ENCODE results near the gene MRPL40.

The MRPL40 gene

GRCh38 chr22:19393704-19394103 is 38.6 kb upstream of the MRPL40 start:
- no peak for DNase-seq (ENCODE audit: extremely low read depth, low read depth)
- H3K4me3 ChIP-seq (replicated peaks; ENCODE audit: low read depth, low read length): no peak overlapping the region
- TF ChIP-seq CTCF (IDR thresholded peaks at IDR 0.05; ENCODE audit: low read depth, low read length, missing control alignments): no peak

- no peak for DNase-seq (ENCODE audit: extremely low read depth, low read depth)
- TF ChIP-seq CTCF (IDR thresholded peaks at IDR 0.05; ENCODE audit: low read depth, low read length, missing control alignments): no peak
- H3K4me3 ChIP-seq (replicated peaks; ENCODE audit: low read depth, low read length): no peak overlapping the region
These were observed 37.9 kb upstream of the MRPL40 start for GRCh38 chr22:19394274-19395050.

- H3K4me3 ChIP-seq (replicated peaks; ENCODE audit: low read depth, low read length): no peak overlapping the region
- DNase-seq (ENCODE audit: extremely low read depth, low read depth): no peak
- no peak for TF ChIP-seq CTCF (IDR thresholded peaks at IDR 0.05; ENCODE audit: low read depth, low read length, missing control alignments)
These were observed 37.1 kb upstream of the MRPL40 start for GRCh38 chr22:19395276-19395675.

GRCh38 chr22:19396561-19396933 is 35.8 kb upstream of the MRPL40 start:
- no peak overlapping the region for H3K4me3 ChIP-seq (replicated peaks; ENCODE audit: low read depth, low read length)

GRCh38 chr22:19396934-19397733 is 35.2 kb upstream of the MRPL40 start:
- no peak for TF ChIP-seq CTCF (IDR thresholded peaks at IDR 0.05; ENCODE audit: low read depth, low read length, missing control alignments)
- no peak for DNase-seq (ENCODE audit: extremely low read depth, low read depth)
- H3K4me3 ChIP-seq (replicated peaks; ENCODE audit: low read depth, low read length): no peak overlapping the region

More at GRCh38 chr22:19396561-19396933, 35.8 kb upstream of the MRPL40 start:
- no peak for TF ChIP-seq CTCF (IDR thresholded peaks at IDR 0.05; ENCODE audit: low read depth, low read length, missing control alignments)
- no peak for DNase-seq (ENCODE audit: extremely low read depth, low read depth)

- no peak overlapping the region for H3K4me3 ChIP-seq (replicated peaks; ENCODE audit: low read depth, low read length)
- DNase-seq (ENCODE audit: extremely low read depth, low read depth): no peak
- no peak for TF ChIP-seq CTCF (IDR thresholded peaks at IDR 0.05; ENCODE audit: low read depth, low read length, missing control alignments)
These were observed 34.6 kb upstream of the MRPL40 start for GRCh38 chr22:19397734-19398104.

All from HFF-Myc (cell line).